Liver (tissue), 9 donors: Measurements from ENCODE around the gene DGKD. TPM values are rescaled to one million over a fixed set of nuclear protein-coding genes. Genes with fewer than 3 reads are reported as not detected.

ENCODE experiments used
- DNase-seq: peaks from one replicate; pipeline ENCODE4 v3.0.0-alpha.2; 2017; ENCODE audit warnings: low spot score
- H3K27ac ChIP-seq, 2 donors: one replicate each; pipeline ENCODE4 v1.7.0; 2013; ENCODE audit warnings: inconsistent platforms in 2 of 2, low read length in 2 of 2, control low read depth in 1 of 2, low read depth in 1 of 2, mild to moderate bottlenecking in 1 of 2
- H3K27me3 ChIP-seq, 4 donors: one replicate each; pipeline versions ENCODE4 v1.6.1 to v1.7.0; 2013; ENCODE audit warnings: low read length in 3 of 4, inconsistent platforms in 1 of 4, mild to moderate bottlenecking in 1 of 4, moderate library complexity in 1 of 4; ENCODE audit not compliant: control insufficient read depth in 4 of 4, insufficient read depth in 4 of 4
- H3K36me3 ChIP-seq, 4 donors: one replicate each; pipeline versions ENCODE4 v1.6.1 to v1.7.0; 2013; ENCODE audit warnings: low read length in 3 of 4, mild to moderate bottlenecking in 3 of 4, low read depth in 1 of 4, moderate library complexity in 1 of 4; ENCODE audit not compliant: control insufficient read depth in 4 of 4, insufficient read depth in 3 of 4
- H3K4me1 ChIP-seq, 4 donors: one replicate each; pipeline versions ENCODE4 v1.6.1 to v1.7.0; 2013; ENCODE audit warnings: low read length in 3 of 4, mild to moderate bottlenecking in 3 of 4, moderate library complexity in 1 of 4; ENCODE audit not compliant: control insufficient read depth in 4 of 4, insufficient read depth in 4 of 4
- H3K4me3 ChIP-seq, 3 donors: one replicate each; pipeline versions ENCODE4 v1.6.1 to v1.7.0; 2013; ENCODE audit warnings: low read length in 3 of 3, control low read depth in 1 of 3, low read depth in 1 of 3, mild to moderate bottlenecking in 1 of 3
- H3K9ac ChIP-seq, 2 donors: one replicate each; pipeline ENCODE4 v1.7.0; 2013; ENCODE audit warnings: low read length in 2 of 2, mild to moderate bottlenecking in 2 of 2, moderate library complexity in 2 of 2, control low read depth in 1 of 2, low read depth in 1 of 2
- H3K9me3 ChIP-seq, 4 donors: one replicate each; pipeline versions ENCODE4 v1.6.1 to v1.7.0; 2013; ENCODE audit warnings: low read length in 3 of 4; ENCODE audit not compliant: control insufficient read depth in 4 of 4
- ATF3 ChIP-seq: IDR thresholded peaks from 2 replicates; pipeline ENCODE4 v1.6.1; 2016; ENCODE audit warnings: antibody characterized with exemption
- CTCF ChIP-seq: fragments of 150-350 bp; IDR thresholded peaks from 2 replicates; pipeline ENCODE4 v1.5.1; 2017; ENCODE audit warnings: improper control_type of control experiment, low read depth, low read length; ENCODE audit not compliant: missing input control
- EGR1 ChIP-seq, 2 donors: IDR thresholded peaks; 2 replicates each; pipeline ENCODE4 v1.6.1; 2016 to 2018; ENCODE audit warnings: antibody characterized with exemption in 2 of 2, low read depth in 2 of 2
- FOXA1 ChIP-seq: IDR thresholded peaks from 2 replicates; pipeline ENCODE4 v1.6.1; 2016; ENCODE audit warnings: antibody characterized with exemption
- FOXA2 ChIP-seq: IDR thresholded peaks from 2 replicates; pipeline ENCODE4 v1.6.1; 2016; ENCODE audit warnings: antibody characterized with exemption
- GABPA ChIP-seq, 2 donors: IDR thresholded peaks in 1 of 2; conservative IDR thresholded peaks in 1 of 2; 2 replicates each; pipeline ENCODE4 v1.6.1; 2016; ENCODE audit warnings: antibody characterized with exemption in 2 of 2, mild to moderate bottlenecking in 1 of 2, moderate library complexity in 1 of 2
- HNF4A ChIP-seq, 2 donors: conservative IDR thresholded peaks; 2 replicates each; pipeline ENCODE4 v1.6.1; 2016; ENCODE audit warnings: antibody characterized with exemption in 2 of 2, mild to moderate bottlenecking in 2 of 2
- HNF4G ChIP-seq: IDR thresholded peaks from 2 replicates; pipeline ENCODE4 v1.6.1; 2016; ENCODE audit warnings: antibody characterized with exemption
- JUND ChIP-seq, 2 donors: IDR thresholded peaks; 2 replicates each; pipeline ENCODE4 v1.6.1; 2016; ENCODE audit warnings: antibody characterized with exemption in 2 of 2
- NR2F2 ChIP-seq: IDR thresholded peaks from 2 replicates; pipeline ENCODE4 v1.6.1; 2016; ENCODE audit warnings: antibody characterized with exemption
- RXRA ChIP-seq, 2 donors: IDR thresholded peaks; 2 replicates each; pipeline ENCODE4 v1.6.1; 2017 to 2018; ENCODE audit warnings: antibody characterized with exemption in 2 of 2, mild to moderate bottlenecking in 1 of 2
- TAF1 ChIP-seq: conservative IDR thresholded peaks from 2 replicates; pipeline ENCODE4 v1.6.1; 2016; ENCODE audit warnings: antibody characterized with exemption, mild to moderate bottlenecking
- YY1 ChIP-seq: IDR thresholded peaks from 2 replicates; pipeline ENCODE4 v1.6.1; 2016; ENCODE audit warnings: antibody characterized with exemption, mild to moderate bottlenecking
- WGBS: extraction: QIAGEN DNeasy Blood & Tissue Kit; methylation state at CpG from one replicate; pipeline ENCODE4 v1.1.7; 2013; 5-methylcytosine and 5-hydroxymethylcytosine counted together
- polyA plus RNA-seq, 2 donors: library from polyadenylated mRNA; stranded (reverse) in 1 of 2; unstranded in 1 of 2; fragments of 200-250 nt in 1 of 2; fragments of >200 nt in 1 of 2; fragmentation: Nextera tagmentation in 1 of 2; extraction: Ambion mirVana in 1 of 2; gene quantifications; one replicate each; pipeline versions ENCODE4 v1.2.1 to v1.2.3, GENCODE V29; 2013 to 2015
- total RNA-seq, 2 donors: library from RNA; depleted of rRNA; stranded (reverse); fragments of >200 nt; gene quantifications; one replicate each; pipeline ENCODE4 v1.2.3, GENCODE V29; 2014
- TF ChIP-seq, protein P1 (sequence below): IDR thresholded peaks from 2 replicates; pipeline ENCODE4 v1.6.1; 2016; ENCODE audit warnings: antibody characterized with exemption, mild to moderate bottlenecking
- TF ChIP-seq, protein P2 (sequence below): IDR thresholded peaks from 2 replicates; pipeline ENCODE4 v1.6.1; 2016; ENCODE audit warnings: antibody characterized with exemption
- donor health status: healthy.
- donor health status: healthy.
- donor health status: healthy.
- donor health status: healthy.
- donor health status: healthy.

Gene DGKD
- total and polyA plus RNA-seq, 4 donors = 4.8 to 16.4 (median 8.2) TPM

DNA sequence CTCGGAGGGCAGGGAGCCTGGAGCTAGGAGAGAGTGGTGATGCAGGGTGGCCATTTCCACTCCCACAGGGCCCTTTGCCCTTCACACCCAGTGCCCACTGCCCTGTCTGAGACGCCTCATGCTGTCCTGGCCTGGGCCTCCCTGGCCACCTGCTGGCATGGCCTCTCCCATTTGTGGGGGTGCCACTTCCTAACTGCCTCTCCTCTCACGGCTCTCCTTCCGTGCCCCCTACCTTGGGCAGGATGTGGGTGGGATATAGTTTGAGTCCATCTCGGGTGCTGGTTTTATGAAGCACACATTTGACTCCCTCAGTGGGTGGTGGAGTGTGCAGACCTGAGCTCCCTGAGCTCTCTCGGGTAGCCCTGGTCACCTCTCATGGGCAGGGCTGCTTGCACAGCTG is 46.0 kb downstream of the DGKD start:
- Histone ChIP-seq H3K36me3 (peaks cover 0 to 10% (median 5%) of the 10 kb centered on the region in 4 donors), H3K27me3 (no peaks in the 10 kb centered on the region), H3K9ac (no peak overlapping the region), H3K4me1 (no peaks in the 10 kb centered on the region), H3K4me3 (no peak overlapping the region), H3K27ac (no peak overlapping the region), H3K9me3 (no peaks in the 10 kb centered on the region)
- no peak for TF ChIP-seq CTCF
- TF ChIP-seq JUND (IDR thresholded peaks at IDR 0.05) = no peak
- no peak for TF ChIP-seq FOXA2
- no peak for TF ChIP-seq ATF3
- no peak for TF ChIP-seq RXRA (IDR thresholded peaks at IDR 0.05)
- TF ChIP-seq GABPA (IDR thresholded peaks at IDR 0.05 in 1 of 2, conservative IDR thresholded peaks at IDR 0.05 in 1 of 2) = no peak
- WGBS = 88% methylated on average over 6 of the region's 6 CpGs
- no peak for DNase-seq

DNA sequence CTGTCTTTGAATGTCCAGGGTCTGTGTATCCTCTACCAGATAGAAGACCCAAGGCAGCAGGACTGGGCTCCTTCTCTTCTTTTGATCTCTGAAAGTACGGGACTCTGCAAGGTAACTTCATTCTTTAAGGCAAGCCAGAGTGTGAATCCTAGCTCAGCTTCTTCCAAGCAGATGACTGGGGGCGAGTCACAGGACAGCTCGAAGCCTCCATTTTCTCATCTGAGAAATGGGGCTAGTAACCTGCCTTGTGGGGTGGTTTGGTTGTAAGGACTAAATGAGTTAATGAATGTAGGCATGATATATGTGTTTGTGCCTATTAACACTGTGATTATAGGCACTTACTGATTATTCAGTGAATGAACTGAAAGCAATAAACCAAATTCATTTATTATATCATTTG is 46.7 kb downstream of the DGKD start:
- Histone ChIP-seq H3K27ac (no peak overlapping the region), H3K4me1 (no peaks in the 10 kb centered on the region), H3K4me3 (no peak overlapping the region)

More for the DNA sequence above, 46.7 kb downstream of the DGKD start:
- Histone ChIP-seq H3K9ac (no peak overlapping the region), H3K9me3 (no peaks in the 10 kb centered on the region), H3K27me3 (no peaks in the 10 kb centered on the region), H3K36me3 (peaks cover 0 to 10% (median 5%) of the 10 kb centered on the region in 4 donors)
- WGBS = 98% methylated on average over 3 of the region's 3 CpGs
- DNase-seq = no peak
- TF ChIP-seq RXRA (IDR thresholded peaks at IDR 0.05) (no peak), CTCF (no peak), JUND (IDR thresholded peaks at IDR 0.05) (no peak), HNF4G (no peak), NR2F2 (no peak), YY1 (no peak), HNF4A (conservative IDR thresholded peaks at IDR 0.05) (no peak), ATF3 (no peak), TAF1 (no peak), EGR1 (IDR thresholded peaks at IDR 0.05; ENCODE audit: low read depth in 2 of 2) (no peak), FOXA1 (no peak), FOXA2 (no peak)
- TF ChIP-seq, protein P1, sequence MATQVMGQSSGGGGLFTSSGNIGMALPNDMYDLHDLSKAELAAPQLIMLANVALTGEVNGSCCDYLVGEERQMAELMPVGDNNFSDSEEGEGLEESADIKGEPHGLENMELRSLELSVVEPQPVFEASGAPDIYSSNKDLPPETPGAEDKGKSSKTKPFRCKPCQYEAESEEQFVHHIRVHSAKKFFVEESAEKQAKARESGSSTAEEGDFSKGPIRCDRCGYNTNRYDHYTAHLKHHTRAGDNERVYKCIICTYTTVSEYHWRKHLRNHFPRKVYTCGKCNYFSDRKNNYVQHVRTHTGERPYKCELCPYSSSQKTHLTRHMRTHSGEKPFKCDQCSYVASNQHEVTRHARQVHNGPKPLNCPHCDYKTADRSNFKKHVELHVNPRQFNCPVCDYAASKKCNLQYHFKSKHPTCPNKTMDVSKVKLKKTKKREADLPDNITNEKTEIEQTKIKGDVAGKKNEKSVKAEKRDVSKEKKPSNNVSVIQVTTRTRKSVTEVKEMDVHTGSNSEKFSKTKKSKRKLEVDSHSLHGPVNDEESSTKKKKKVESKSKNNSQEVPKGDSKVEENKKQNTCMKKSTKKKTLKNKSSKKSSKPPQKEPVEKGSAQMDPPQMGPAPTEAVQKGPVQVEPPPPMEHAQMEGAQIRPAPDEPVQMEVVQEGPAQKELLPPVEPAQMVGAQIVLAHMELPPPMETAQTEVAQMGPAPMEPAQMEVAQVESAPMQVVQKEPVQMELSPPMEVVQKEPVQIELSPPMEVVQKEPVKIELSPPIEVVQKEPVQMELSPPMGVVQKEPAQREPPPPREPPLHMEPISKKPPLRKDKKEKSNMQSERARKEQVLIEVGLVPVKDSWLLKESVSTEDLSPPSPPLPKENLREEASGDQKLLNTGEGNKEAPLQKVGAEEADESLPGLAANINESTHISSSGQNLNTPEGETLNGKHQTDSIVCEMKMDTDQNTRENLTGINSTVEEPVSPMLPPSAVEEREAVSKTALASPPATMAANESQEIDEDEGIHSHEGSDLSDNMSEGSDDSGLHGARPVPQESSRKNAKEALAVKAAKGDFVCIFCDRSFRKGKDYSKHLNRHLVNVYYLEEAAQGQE = no peak
- TF ChIP-seq, protein P2, sequence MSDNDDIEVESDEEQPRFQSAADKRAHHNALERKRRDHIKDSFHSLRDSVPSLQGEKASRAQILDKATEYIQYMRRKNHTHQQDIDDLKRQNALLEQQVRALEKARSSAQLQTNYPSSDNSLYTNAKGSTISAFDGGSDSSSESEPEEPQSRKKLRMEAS = no peak
